Jurkat, Clone E6-1 (cell line): ENCODE measurements around the gene KCNN3.

ENCODE experiments used
- DNase-seq: peaks from one replicate; pipeline ENCODE4 v3.0.0-alpha.2; 2011; ENCODE audit warnings: low read depth, low spot score
- H3K4me3 ChIP-seq: 2 replicates; pipeline ENCODE4 v1.5.1; 2011; ENCODE audit warnings: mild to moderate bottlenecking, low read length, control low read depth, moderate library complexity

KCNN3 gene

DNA sequence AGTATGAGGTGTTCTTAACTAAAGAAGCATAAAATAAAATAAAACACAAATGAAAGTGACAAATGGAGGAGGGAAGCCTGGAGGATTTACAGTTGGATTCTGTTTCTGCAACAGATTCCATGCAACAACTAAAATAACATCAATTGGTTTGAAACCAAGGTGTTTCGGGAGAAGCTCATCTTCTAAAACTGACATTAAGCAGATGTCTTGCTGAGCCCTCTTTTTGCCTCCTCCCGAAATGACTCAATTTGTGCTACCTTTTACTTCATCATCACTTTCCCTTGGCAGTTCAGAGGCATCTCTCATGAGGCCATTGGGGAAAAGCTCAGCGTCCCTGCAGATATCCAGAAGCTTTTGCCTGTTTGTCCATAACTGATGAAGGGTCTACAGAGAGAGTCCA lies 140.5 kb downstream of the KCNN3 start:
- no peak overlapping the region for H3K4me3 ChIP-seq
- no peak for DNase-seq

- no peak overlapping the region for H3K4me3 ChIP-seq
- DNase-seq: no peak
Measured at GRCh38 chr1:154729031-154729442, 141.0 kb downstream of the KCNN3 start.

GRCh38 chr1:154726896-154727753 lies 143.0 kb downstream of the KCNN3 start:
- DNase-seq: no peak
- no peak overlapping the region for H3K4me3 ChIP-seq

DNA sequence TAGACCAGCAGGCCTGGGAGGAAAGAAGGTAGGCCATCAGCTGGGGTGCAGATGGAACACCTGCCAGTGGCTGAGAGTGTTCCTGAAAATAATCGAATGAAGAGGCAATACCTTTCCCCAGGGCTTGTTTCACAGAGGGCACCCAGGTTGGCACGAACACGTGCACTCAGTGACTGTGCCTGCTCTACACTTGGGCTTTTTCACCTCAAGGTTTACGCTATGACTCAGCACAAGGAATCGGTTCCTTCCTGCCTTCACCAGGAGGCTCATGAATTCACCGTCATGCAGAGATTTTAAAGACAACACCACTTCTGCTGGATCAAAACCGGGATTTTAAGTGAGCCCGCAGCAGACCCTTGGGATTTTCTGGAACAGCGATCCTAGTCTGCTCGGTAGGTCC lies 143.6 kb downstream of the KCNN3 start:
- DNase-seq: no peak
- H3K4me3 ChIP-seq: no peak overlapping the region

GRCh38 chr1:154725865-154726264 lies 144.2 kb downstream of the KCNN3 start:
- no peak for DNase-seq
- H3K4me3 ChIP-seq: no peak overlapping the region

- H3K4me3 ChIP-seq: no peak overlapping the region
- no peak for DNase-seq
Measured at GRCh38 chr1:154720328-154721297, 149.5 kb downstream of the KCNN3 start.

GRCh38 chr1:154719586-154720327 lies 150.3 kb downstream of the KCNN3 start:
- DNase-seq: no peak
- no peak overlapping the region for H3K4me3 ChIP-seq

DNA sequence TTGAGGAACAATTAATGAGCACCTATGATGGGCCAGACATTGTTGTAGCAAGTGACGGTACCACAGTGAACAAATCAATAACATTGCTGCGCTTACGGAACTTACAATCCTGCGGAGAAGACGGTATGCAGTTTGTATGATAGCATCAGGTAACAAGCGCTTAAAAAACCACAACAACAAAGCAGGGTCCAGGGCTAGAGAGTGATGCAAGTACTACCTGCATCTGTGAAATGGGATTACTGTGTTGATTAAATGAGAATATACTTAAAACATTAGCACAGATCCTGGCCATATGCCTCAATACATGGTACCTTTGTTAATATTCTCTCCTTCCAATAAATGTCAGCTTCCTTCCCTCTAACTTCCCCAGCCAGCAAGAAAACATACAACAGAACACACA lies 151.5 kb downstream of the KCNN3 start:
- DNase-seq: no peak
- no peak overlapping the region for H3K4me3 ChIP-seq

GRCh38 chr1:154717528-154717924 lies 152.6 kb downstream of the KCNN3 start:
- no peak overlapping the region for H3K4me3 ChIP-seq
- DNase-seq: no peak

DNA sequence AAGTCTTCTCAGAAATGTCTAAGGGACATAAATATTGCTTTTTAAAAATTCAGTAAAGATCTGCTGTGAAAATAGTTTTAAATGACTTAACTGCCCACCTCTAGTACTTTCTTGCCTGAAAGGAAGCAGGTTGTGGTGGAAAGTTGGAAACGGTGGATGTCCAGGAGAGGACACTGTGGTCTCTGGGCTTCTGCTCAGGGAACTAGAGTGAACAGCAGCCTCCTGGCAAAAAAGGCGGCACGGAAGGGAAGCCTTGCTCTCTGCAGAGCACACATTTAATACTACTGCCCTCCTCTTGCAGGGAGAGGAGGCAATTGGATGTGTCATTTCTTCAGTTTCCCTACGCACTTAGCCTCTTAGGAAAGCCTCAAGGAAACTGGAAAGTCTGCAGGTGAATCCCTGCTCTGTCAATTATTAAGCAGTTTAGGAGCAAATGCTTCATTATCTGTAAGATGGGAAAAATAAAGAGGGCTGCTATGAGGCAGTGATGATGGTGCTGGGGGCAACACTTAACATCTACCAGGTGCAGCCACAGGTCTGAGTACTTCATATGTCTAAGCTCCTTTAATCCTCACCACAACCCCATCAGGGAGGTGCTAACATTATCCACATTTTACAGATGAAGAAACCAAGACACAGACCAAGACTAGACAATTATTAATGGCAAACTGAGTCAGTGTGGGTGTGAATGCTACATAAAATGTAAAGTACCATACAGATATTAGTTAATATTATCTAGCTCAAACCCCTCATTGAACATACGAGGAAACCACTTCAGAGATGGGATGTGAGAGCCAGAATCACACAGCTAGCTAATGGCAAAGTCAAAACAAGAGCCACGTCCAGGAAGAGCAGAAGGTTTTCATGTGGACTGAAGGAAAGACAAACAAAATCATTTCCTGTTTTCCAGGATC lies 153.2 kb downstream of the KCNN3 start:
- DNase-seq: peak; percentile 61
- H3K4me3 ChIP-seq: no peak overlapping the region

- H3K4me3 ChIP-seq: no peak overlapping the region
- DNase-seq: peak; percentile 37
Measured at GRCh38 chr1:154716011-154716410, 154.1 kb downstream of the KCNN3 start.

GRCh38 chr1:154715385-154715784 lies 154.7 kb downstream of the KCNN3 start:
- H3K4me3 ChIP-seq: no peak overlapping the region
- no peak for DNase-seq

DNA sequence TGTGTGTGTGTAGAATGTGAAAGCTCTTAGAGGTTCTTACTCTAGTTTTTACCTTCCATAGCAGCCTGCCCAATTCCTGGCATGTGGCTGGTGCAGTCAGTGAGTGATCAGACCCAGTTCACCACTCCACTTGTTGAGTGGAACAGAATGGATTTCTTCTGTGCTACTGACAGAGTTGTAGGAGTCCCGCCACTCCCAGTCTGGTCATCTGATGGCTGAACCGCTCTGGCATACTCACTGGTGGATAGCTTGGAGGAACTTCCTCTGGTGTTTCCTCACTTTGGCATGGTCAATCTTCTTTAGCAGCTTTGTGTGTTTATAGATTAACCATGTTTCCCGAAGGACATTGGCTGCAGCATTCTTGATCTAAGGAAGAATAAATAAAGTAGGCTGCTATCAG lies 155.4 kb downstream of the KCNN3 start:
- DNase-seq: no peak

DNA sequence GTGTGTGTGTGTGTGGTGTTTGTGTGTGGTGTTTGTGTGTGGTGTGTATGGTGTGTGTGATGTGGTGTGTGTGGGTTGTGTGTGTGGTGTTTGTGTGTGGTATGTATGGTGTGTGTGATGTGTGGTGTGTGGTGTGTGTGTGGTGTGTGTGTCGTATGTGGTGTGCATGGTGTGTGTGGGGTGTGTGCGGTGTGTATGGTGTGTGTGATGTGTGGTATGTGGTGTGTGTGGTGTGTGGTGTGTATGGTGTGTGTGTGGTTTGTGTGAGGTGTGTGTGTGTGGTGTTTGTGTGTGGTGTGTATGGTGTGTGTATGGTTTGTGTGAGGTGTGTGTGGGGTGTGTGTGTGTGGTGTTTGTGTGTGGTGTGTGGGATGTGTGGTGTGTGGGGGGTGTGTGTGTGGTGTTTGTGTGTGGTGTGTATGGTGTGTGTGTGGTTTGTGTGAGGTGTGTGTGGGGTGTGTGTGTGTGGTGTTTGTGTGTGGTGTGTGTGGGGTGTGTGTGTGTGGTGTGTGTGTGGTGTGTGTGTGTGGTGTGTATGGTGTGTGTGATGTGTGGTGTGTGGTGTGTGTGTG lies 155.9 kb downstream of the KCNN3 start:
- H3K4me3 ChIP-seq: no peak overlapping the region
- DNase-seq: no peak

More for the DNA sequence above, 155.4 kb downstream of the KCNN3 start:
- no peak overlapping the region for H3K4me3 ChIP-seq

DNA sequence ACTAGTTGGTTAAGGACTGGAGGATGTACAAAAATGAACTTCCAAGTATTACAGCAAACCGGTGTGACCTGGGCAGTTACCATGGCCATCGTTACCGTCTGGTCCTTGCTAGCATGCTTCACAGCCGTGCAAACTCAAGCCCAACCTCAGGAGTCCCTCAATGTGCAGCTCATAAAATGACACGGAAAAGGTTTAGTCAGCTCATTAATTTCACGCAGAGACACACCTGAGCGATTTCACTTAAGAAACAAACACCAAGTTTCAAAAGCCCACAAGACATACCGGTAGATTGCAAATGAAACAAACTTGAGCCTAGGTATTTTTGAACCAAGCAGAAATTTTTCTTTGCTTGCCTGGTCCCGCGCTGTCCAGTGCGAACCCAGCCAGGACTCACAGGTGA lies 157.1 kb downstream of the KCNN3 start:
- DNase-seq: no peak
- no peak overlapping the region for H3K4me3 ChIP-seq

DNA sequence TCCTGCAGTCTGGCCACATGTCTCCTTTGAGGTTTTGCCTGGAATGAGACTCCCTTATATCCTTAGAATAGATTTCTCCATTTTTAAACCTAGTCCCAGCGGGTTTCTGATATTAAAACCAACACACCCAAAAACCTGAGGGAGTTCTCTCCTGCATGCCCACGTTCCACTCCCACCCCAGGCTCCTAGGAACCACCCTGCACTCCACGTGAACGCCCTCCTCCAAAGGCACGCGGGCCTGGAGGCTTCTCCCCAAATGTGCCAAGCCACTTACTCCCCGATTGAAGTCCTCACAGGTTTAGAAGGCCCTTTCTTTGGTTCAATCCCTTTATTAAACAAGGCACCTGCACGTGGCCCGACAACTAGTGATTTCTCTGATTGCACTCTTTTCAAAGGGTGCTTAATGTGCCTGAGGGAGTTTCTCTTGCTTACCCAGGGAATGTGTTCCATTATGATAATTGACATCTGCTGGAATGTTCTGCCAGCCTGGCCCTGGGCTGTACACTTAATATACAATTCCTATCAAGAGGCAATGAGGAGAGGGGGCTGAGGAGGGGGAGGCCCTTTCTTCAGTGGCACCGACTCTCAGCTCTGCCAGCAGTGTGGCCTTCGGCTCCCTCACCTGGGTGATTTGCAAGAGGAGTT lies 157.8 kb downstream of the KCNN3 start:
- H3K4me3 ChIP-seq: no peak overlapping the region
- no peak for DNase-seq

DNA sequence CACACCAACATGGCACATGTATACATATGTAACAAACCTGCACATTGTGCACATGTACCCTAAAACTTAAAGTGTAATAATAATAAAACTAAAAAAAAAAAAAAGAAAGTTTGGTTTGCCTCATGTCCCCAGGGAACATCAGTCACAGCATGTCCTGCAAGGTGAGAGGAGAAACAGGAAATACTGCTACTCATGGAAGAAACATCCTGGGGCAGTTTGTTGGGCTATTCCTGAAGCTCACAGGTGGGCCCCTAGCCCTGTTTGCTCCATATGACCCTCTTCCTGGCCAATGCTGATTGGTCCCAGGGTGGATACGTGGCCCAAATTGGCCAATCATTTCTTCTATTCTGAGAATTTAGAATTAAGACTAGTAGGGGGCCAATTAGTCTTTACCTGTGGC lies 158.7 kb downstream of the KCNN3 start:
- DNase-seq: no peak

GRCh38 chr1:154710106-154710505 lies 160.0 kb downstream of the KCNN3 start:
- no peak overlapping the region for H3K4me3 ChIP-seq
- no peak for DNase-seq

More for the DNA sequence above, 158.7 kb downstream of the KCNN3 start:
- H3K4me3 ChIP-seq: no peak overlapping the region
